MM.1S (cell line): Measurements from ENCODE around the gene TMEM156.

Experiments used
- DNase-seq: peaks from one replicate; pipeline ENCODE4 v3.0.0-alpha.2; 2015
- H2AFZ ChIP-seq: fragments of 300-600 bp; sonication (generic); 2 replicates; pipeline ENCODE4 v1.6.0; 2016; ENCODE audit warnings: antibody characterized with exemption, low read length
- H3F3A ChIP-seq: fragments of 300-600 bp; sonication (generic); 2 replicates; pipeline ENCODE4 v1.6.1; 2016; ENCODE audit warnings: mild to moderate bottlenecking, antibody characterized with exemption, low read length, moderate library complexity, mixed read lengths; ENCODE audit not compliant: insufficient read depth
- H3K27ac ChIP-seq: fragments of 300-600 bp; sonication (generic); 2 replicates; pipeline ENCODE4 v1.5.1; 2016; ENCODE audit warnings: mild to moderate bottlenecking, low read length
- H3K27me3 ChIP-seq: fragments of 300-600 bp; sonication (generic); replicated peaks from 2 replicates; pipeline ENCODE4 v1.6.0; 2016; ENCODE audit warnings: low read length; ENCODE audit not compliant: insufficient read depth
- H3K36me3 ChIP-seq: fragments of 300-600 bp; sonication (generic); replicated peaks from 2 replicates; pipeline ENCODE4 v1.6.1; 2016; ENCODE audit warnings: mild to moderate bottlenecking, low read length, mixed read lengths; ENCODE audit not compliant: insufficient read depth
- H3K4me1 ChIP-seq: fragments of 300-600 bp; sonication (generic); 2 replicates; pipeline ENCODE4 v1.6.1; 2016; ENCODE audit warnings: low read length, mixed read lengths
- H3K4me2 ChIP-seq: fragments of 300-600 bp; sonication (generic); 2 replicates; pipeline ENCODE4 v1.6.0; 2016; ENCODE audit warnings: low read depth, low read length
- H3K4me3 ChIP-seq: fragments of 300-600 bp; sonication (generic); 2 replicates; pipeline ENCODE4 v1.5.1; 2016; ENCODE audit warnings: low read length, mixed read lengths
- H3K79me2 ChIP-seq: fragments of 300-600 bp; sonication (generic); 2 replicates; pipeline ENCODE4 v1.6.1; 2016; ENCODE audit warnings: mixed run types, low read length, mixed read lengths
- H3K9ac ChIP-seq: fragments of 300-600 bp; sonication (generic); 2 replicates; pipeline ENCODE4 v1.6.1; 2016; ENCODE audit warnings: low read length, mixed read lengths
- H3K9me2 ChIP-seq: fragments of 300-600 bp; sonication (generic); replicated peaks from 2 replicates; pipeline ENCODE4 v1.6.1; 2016; ENCODE audit warnings: mild to moderate bottlenecking, low read length, mixed read lengths; ENCODE audit not compliant: insufficient read depth
- H3K9me3 ChIP-seq: fragments of 300-600 bp; sonication (generic); replicated peaks from 2 replicates; pipeline ENCODE4 v1.6.1; 2016; ENCODE audit warnings: mild to moderate bottlenecking, low read length, mixed read lengths; ENCODE audit not compliant: insufficient read depth
- H4K20me1 ChIP-seq: fragments of 300-600 bp; sonication (generic); 2 replicates; pipeline ENCODE4 v1.6.1; 2016; ENCODE audit warnings: mild to moderate bottlenecking, low read length, moderate library complexity, mixed read lengths; ENCODE audit not compliant: insufficient read depth
- EZH2 ChIP-seq: fragments of 300-600 bp; sonication (generic); optimal IDR thresholded peaks from 2 replicates; pipeline ENCODE3; 2017; ENCODE audit warnings: low read depth, mild to moderate bottlenecking, antibody characterized with exemption, low read length, mixed read lengths
- EZH2phosphoT487 ChIP-seq: fragments of 300-600 bp; sonication (generic); IDR thresholded peaks from 2 replicates; pipeline ENCODE4 v1.6.1; 2018; ENCODE audit warnings: antibody characterized with exemption, low read length
- TF ChIP-seq, protein P1 (sequence below): fragments of 300-600 bp; sonication (generic); IDR thresholded peaks from 2 replicates; pipeline ENCODE4 v1.5.1; 2016; ENCODE audit warnings: antibody characterized with exemption, low read length, mixed read lengths

TMEM156 gene

GRCh38 chr4:38976308-38976707, 55.9 kb downstream of the TMEM156 start:
- no peaks in the 10 kb centered on the region for H3F3A ChIP-seq
- H3K4me2 ChIP-seq = no peak overlapping the region
- no peaks in the 10 kb centered on the region for H4K20me1 ChIP-seq
- H3K9me2 ChIP-seq = no peaks in the 10 kb centered on the region
- H3K27me3 ChIP-seq = no peaks in the 10 kb centered on the region
- TF ChIP-seq EZH2 (no peak), EZH2phosphoT487 (no peak)
- TF ChIP-seq, protein P1, sequence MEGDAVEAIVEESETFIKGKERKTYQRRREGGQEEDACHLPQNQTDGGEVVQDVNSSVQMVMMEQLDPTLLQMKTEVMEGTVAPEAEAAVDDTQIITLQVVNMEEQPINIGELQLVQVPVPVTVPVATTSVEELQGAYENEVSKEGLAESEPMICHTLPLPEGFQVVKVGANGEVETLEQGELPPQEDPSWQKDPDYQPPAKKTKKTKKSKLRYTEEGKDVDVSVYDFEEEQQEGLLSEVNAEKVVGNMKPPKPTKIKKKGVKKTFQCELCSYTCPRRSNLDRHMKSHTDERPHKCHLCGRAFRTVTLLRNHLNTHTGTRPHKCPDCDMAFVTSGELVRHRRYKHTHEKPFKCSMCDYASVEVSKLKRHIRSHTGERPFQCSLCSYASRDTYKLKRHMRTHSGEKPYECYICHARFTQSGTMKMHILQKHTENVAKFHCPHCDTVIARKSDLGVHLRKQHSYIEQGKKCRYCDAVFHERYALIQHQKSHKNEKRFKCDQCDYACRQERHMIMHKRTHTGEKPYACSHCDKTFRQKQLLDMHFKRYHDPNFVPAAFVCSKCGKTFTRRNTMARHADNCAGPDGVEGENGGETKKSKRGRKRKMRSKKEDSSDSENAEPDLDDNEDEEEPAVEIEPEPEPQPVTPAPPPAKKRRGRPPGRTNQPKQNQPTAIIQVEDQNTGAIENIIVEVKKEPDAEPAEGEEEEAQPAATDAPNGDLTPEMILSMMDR = no peak
- H3K4me1 ChIP-seq = peaks cover 9% of the 10 kb centered on the region
- H3K36me3 ChIP-seq = no peaks in the 10 kb centered on the region
- no peaks in the 10 kb centered on the region for H3K79me2 ChIP-seq
- H3K9me3 ChIP-seq = no peaks in the 10 kb centered on the region
- H3K9ac ChIP-seq = no peak overlapping the region
- no peak for DNase-seq
- H3K27ac ChIP-seq = no peak overlapping the region
- no peak overlapping the region for H3K4me3 ChIP-seq
- no peak overlapping the region for H2AFZ ChIP-seq

- H3K4me2 ChIP-seq = no peak overlapping the region
- H3K9ac ChIP-seq = no peak overlapping the region
- no peaks in the 10 kb centered on the region for H3K79me2 ChIP-seq
- H3K27ac ChIP-seq = no peak overlapping the region
- no peaks in the 10 kb centered on the region for H3K36me3 ChIP-seq
- no peaks in the 10 kb centered on the region for H4K20me1 ChIP-seq
- no peak overlapping the region for H3K4me3 ChIP-seq
- DNase-seq = no peak
- no peak overlapping the region for H2AFZ ChIP-seq
- H3K4me1 ChIP-seq = no peaks in the 10 kb centered on the region
- H3F3A ChIP-seq = no peaks in the 10 kb centered on the region
- no peaks in the 10 kb centered on the region for H3K9me2 ChIP-seq
- TF ChIP-seq EZH2phosphoT487 (no peak), EZH2 (no peak)
- TF ChIP-seq, protein P1 = no peak
- H3K9me3 ChIP-seq = no peaks in the 10 kb centered on the region
- no peaks in the 10 kb centered on the region for H3K27me3 ChIP-seq
These were observed 63.5 kb downstream of the TMEM156 start for GRCh38 chr4:38968668-38969067.

DNA sequence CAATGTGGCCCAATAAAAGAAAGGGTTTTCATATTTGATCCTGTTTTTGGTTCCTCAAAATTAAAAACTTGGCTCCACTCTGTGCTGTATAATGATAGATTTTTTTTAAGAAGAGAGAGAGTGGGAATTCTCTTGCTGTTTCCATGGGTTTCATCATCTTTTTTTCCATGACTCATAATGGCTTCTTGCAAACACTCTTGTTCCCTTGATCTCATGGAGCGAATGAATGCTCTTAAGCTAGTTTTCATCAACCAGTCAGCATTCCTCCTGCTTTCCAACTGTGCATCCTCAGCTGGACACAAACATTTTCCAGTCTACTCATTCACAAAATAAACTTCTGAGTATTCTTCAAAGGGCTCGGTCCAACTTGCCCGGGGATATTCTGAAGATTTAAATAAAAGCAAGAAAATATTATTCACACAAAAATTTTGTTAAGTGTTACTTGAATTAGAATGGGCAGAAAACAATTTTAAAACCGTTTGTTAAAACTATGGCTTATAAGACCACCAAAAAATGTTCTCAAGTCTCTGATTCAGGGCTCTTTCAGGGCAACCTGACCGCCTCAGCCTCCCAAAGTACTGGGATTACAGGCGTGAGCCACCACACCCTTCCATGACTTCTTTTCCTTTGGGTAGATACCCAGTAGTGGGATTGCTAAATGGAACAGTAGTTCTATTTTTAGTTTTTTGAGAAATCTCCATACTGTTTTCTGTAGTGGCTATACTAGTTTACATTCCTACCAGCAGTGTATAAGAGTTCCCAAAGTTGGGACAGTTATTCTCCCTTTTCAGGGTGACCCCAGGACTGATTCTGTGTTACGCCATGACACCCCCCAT, 64.7 kb downstream of the TMEM156 start:
- H3K27me3 ChIP-seq = no peaks in the 10 kb centered on the region
- H3K4me3 ChIP-seq = no peak overlapping the region
- H3F3A ChIP-seq = no peaks in the 10 kb centered on the region
- H3K79me2 ChIP-seq = no peaks in the 10 kb centered on the region
- no peak for DNase-seq
- H3K9ac ChIP-seq = no peak overlapping the region
- H2AFZ ChIP-seq = no peak overlapping the region
- no peaks in the 10 kb centered on the region for H3K9me2 ChIP-seq
- H3K9me3 ChIP-seq = no peaks in the 10 kb centered on the region
- no peaks in the 10 kb centered on the region for H4K20me1 ChIP-seq
- H3K4me1 ChIP-seq = no peaks in the 10 kb centered on the region
- no peaks in the 10 kb centered on the region for H3K36me3 ChIP-seq
- H3K27ac ChIP-seq = no peak overlapping the region
- H3K4me2 ChIP-seq = no peak overlapping the region
- TF ChIP-seq EZH2phosphoT487 (no peak), EZH2 (no peak)
- TF ChIP-seq, protein P1 = no peak
